ENCODE results near the gene TRIM24. TPM values are rescaled to one million over a fixed set of nuclear protein-coding genes. Genes with fewer than 3 reads are reported as not detected.

TRIM24 gene
- total and polyA plus RNA-seq, 2 experiments from 2014 or later = 47.8 to 63.1 TPM

DNA sequence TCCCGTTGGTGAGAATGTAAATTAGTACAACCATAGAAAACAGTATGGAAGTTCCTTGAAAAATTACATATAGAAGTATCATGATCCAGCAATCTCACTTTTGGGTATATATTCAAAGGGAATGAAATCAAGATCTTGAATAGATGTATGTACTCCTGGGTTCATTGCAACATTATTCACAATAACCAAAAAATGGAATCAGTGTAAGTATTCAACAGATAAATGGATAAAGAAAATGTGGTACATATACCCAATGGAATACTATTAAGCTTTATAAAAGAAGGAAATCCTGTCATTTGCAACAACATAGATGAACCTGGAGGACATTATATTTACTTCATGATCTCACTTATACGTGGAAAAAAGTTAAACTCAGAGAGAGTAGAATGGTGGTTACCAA, 86.8 kb downstream of the TRIM24 start:
- Histone ChIP-seq H4K20me1 (ENCODE audit: insufficient read depth, poor library complexity, severe bottlenecking) (no peaks in the 10 kb centered on the region), H3K4me3 (no peak overlapping the region), H3K27me3 (no peaks in the 10 kb centered on the region), H3K79me2 (peaks cover 51% of the 10 kb centered on the region), H3K4me1 (ENCODE audit: insufficient read depth) (no peaks in the 10 kb centered on the region), H3K27ac (no peak overlapping the region), H3K36me3 (replicated peaks; ENCODE audit: insufficient read depth, low read depth) (no peaks in the 10 kb centered on the region), H2AFZ (no peak overlapping the region), H3K9me2 (replicated peaks; ENCODE audit: insufficient read depth) (no peaks in the 10 kb centered on the region), H3K4me2 (no peak overlapping the region), H3K9me3 (ENCODE audit: low read depth) (no peaks in the 10 kb centered on the region)
- no peak for DNase-seq (ENCODE audit: low spot score)
- WGBS (ENCODE audit: low lambda C conversion rate, missing lambda C conversion rate) = 100% methylated on average over 2 of the region's 2 CpGs
- TF ChIP-seq, protein P1, sequence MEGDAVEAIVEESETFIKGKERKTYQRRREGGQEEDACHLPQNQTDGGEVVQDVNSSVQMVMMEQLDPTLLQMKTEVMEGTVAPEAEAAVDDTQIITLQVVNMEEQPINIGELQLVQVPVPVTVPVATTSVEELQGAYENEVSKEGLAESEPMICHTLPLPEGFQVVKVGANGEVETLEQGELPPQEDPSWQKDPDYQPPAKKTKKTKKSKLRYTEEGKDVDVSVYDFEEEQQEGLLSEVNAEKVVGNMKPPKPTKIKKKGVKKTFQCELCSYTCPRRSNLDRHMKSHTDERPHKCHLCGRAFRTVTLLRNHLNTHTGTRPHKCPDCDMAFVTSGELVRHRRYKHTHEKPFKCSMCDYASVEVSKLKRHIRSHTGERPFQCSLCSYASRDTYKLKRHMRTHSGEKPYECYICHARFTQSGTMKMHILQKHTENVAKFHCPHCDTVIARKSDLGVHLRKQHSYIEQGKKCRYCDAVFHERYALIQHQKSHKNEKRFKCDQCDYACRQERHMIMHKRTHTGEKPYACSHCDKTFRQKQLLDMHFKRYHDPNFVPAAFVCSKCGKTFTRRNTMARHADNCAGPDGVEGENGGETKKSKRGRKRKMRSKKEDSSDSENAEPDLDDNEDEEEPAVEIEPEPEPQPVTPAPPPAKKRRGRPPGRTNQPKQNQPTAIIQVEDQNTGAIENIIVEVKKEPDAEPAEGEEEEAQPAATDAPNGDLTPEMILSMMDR (IDR thresholded peaks at IDR 0.05; ENCODE audit: poor library complexity) = no peak

DNA sequence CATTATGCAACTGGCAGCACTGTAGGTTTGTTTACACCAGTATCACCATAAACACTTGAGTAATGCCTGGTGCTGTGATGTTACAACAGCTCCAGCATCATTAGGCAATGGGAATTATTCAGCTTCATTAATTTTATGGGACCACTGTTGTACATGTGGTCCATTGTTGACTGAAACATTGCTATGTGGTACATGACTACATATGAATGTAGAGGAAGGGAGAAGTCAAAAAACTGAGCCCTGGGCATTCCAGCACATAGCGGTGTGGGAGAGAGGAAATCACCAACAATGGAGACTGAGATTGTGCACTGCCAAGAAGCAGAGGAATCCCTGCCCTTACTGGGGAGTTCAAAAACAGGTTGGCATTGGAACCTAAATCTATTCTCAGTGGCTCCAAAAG, 89.0 kb downstream of the TRIM24 start:
- no peaks in the 10 kb centered on the region for H3K9me2 ChIP-seq (replicated peaks; ENCODE audit: insufficient read depth)
- peaks cover 19% of the 10 kb centered on the region for H3K36me3 ChIP-seq (replicated peaks; ENCODE audit: insufficient read depth, low read depth)
- 95% methylated on average over 1 of the region's 1 CpG for WGBS (ENCODE audit: low lambda C conversion rate, missing lambda C conversion rate)
- H3K9me3 ChIP-seq (ENCODE audit: low read depth) = peaks cover 11% of the 10 kb centered on the region
- no peak for DNase-seq (ENCODE audit: low spot score)
- H3K27me3 ChIP-seq = no peaks in the 10 kb centered on the region
- no peak overlapping the region for H3K27ac ChIP-seq
- H3K4me1 ChIP-seq (ENCODE audit: insufficient read depth) = no peaks in the 10 kb centered on the region
- H3K79me2 ChIP-seq = peaks cover 42% of the 10 kb centered on the region
- no peaks in the 10 kb centered on the region for H4K20me1 ChIP-seq (ENCODE audit: insufficient read depth, poor library complexity, severe bottlenecking)
- TF ChIP-seq EZH2 (IDR thresholded peaks at IDR 0.05; ENCODE audit: borderline replicate concordance) (no peak), EZH2phosphoT487 (IDR thresholded peaks at IDR 0.05; ENCODE audit: low read depth, severe bottlenecking, unreplicated experiment) (no peak)
- TF ChIP-seq, protein P1 (IDR thresholded peaks at IDR 0.05; ENCODE audit: poor library complexity) = no peak
- no peak overlapping the region for H2AFZ ChIP-seq
- no peak overlapping the region for H3K4me3 ChIP-seq
- H3K4me2 ChIP-seq = no peak overlapping the region

DNA sequence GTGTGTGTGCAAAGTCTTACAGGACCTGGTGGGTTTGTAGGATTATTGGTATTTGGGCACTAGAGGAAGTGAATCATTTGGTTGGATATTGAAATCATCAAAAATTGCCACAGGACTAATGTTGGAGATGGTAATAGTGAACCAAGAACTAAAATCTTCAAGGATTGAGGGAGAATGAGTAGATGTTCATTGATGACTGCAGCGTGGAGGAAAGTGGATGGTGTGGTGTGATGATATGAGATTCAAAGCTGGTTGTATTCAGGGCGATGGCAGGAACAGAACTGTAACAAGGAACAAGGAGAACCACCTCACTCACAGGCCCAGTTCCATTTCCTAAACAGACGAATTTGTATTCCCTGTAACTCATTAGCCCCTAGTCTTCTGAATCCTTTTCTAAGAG, 90.3 kb downstream of the TRIM24 start:
- Histone ChIP-seq H3K36me3 (replicated peaks; ENCODE audit: insufficient read depth, low read depth) (peaks cover 26% of the 10 kb centered on the region), H3K4me2 (no peak overlapping the region), H3K27ac (no peak overlapping the region), H3K79me2 (peaks cover 34% of the 10 kb centered on the region), H3K27me3 (no peaks in the 10 kb centered on the region), H3K4me1 (ENCODE audit: insufficient read depth) (no peaks in the 10 kb centered on the region), H2AFZ (no peak overlapping the region), H3K4me3 (no peak overlapping the region), H3K9me2 (replicated peaks; ENCODE audit: insufficient read depth) (no peaks in the 10 kb centered on the region), H4K20me1 (ENCODE audit: insufficient read depth, poor library complexity, severe bottlenecking) (no peaks in the 10 kb centered on the region), H3K9me3 (ENCODE audit: low read depth) (peaks cover 20% of the 10 kb centered on the region)
- DNase-seq (ENCODE audit: low spot score) = no peak
- WGBS (ENCODE audit: low lambda C conversion rate, missing lambda C conversion rate) = 94% methylated on average over 3 of the region's 3 CpGs
- TF ChIP-seq EZH2 (IDR thresholded peaks at IDR 0.05; ENCODE audit: borderline replicate concordance) = no peak
- TF ChIP-seq, protein P1 (IDR thresholded peaks at IDR 0.05; ENCODE audit: poor library complexity) = no peak
- TF ChIP-seq EZH2phosphoT487 (IDR thresholded peaks at IDR 0.05; ENCODE audit: low read depth, severe bottlenecking, unreplicated experiment) = no peak

DNA sequence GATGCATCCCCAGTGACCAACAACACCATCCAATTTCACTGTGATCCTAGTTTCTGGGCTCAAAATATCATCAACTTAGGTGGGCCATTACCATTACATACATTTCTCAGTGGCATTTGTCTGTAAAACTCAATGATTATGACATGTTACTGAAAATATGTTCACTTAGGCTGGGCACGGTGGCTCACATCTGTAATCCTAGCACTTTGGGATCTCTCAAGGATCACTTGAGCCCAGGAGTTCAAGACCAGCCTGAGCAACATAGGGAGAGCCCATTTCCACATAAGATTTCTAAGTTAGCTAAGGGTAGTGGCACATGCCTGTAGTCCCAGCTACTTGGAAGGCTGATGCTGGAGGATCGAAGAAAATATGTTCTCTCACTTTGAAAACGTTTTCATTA, 91.0 kb downstream of the TRIM24 start:
- Histone ChIP-seq H3K4me1 (ENCODE audit: insufficient read depth) (no peaks in the 10 kb centered on the region), H3K4me3 (no peak overlapping the region), H3K79me2 (peaks cover 27% of the 10 kb centered on the region), H3K27ac (no peak overlapping the region), H2AFZ (no peak overlapping the region), H4K20me1 (ENCODE audit: insufficient read depth, poor library complexity, severe bottlenecking) (no peaks in the 10 kb centered on the region), H3K9me3 (ENCODE audit: low read depth) (peaks cover 28% of the 10 kb centered on the region), H3K4me2 (no peak overlapping the region), H3K36me3 (replicated peaks; ENCODE audit: insufficient read depth, low read depth) (peaks cover 26% of the 10 kb centered on the region), H3K27me3 (no peaks in the 10 kb centered on the region), H3K9me2 (replicated peaks; ENCODE audit: insufficient read depth) (no peaks in the 10 kb centered on the region)
- DNase-seq (ENCODE audit: low spot score) = no peak
- 98% methylated on average over 3 of the region's 3 CpGs for WGBS (ENCODE audit: low lambda C conversion rate, missing lambda C conversion rate)
- TF ChIP-seq EZH2phosphoT487 (IDR thresholded peaks at IDR 0.05; ENCODE audit: low read depth, severe bottlenecking, unreplicated experiment) (no peak), EZH2 (IDR thresholded peaks at IDR 0.05; ENCODE audit: borderline replicate concordance) (no peak)
- TF ChIP-seq, protein P1 (IDR thresholded peaks at IDR 0.05; ENCODE audit: poor library complexity) = no peak

Measured in hepatocyte (in vitro differentiated cells).